Measurements from ENCODE around the gene TMEM115.

Gene TMEM115

GRCh38 chr3:50378024-50378423 is 18.7 kb upstream of the TMEM115 start:
- no peak for DNase-seq (ENCODE audit: low spot score)

GRCh38 chr3:50375258-50375931 is 16.1 kb upstream of the TMEM115 start:
- DNase-seq (ENCODE audit: low spot score) = no peak

- DNase-seq (ENCODE audit: low spot score) = no peak
Measured at GRCh38 chr3:50374363-50375257, 15.3 kb upstream of the TMEM115 start.

- DNase-seq (ENCODE audit: low spot score) = no peak
Measured at GRCh38 chr3:50373146-50374051, 14.1 kb upstream of the TMEM115 start.

GRCh38 chr3:50372349-50372748 is 13.0 kb upstream of the TMEM115 start:
- no peak for DNase-seq (ENCODE audit: low spot score)

- DNase-seq (ENCODE audit: low spot score) = no peak
Measured at GRCh38 chr3:50371133-50371685, 11.9 kb upstream of the TMEM115 start.

GRCh38 chr3:50370594-50370993 is 11.3 kb upstream of the TMEM115 start:
- DNase-seq (ENCODE audit: low spot score) = no peak

GRCh38 chr3:50369012-50369670 is 9.8 kb upstream of the TMEM115 start:
- no peak for DNase-seq (ENCODE audit: low spot score)

GRCh38 chr3:50365842-50366220 is 6.5 kb upstream of the TMEM115 start:
- DNase-seq (ENCODE audit: low spot score) = no peak

- DNase-seq (ENCODE audit: low spot score) = peak; percentile 67
Measured at GRCh38 chr3:50365080-50365841, 5.9 kb upstream of the TMEM115 start.

GRCh38 chr3:50364573-50365079 is 5.3 kb upstream of the TMEM115 start:
- no peak for DNase-seq (ENCODE audit: low spot score)

GRCh38 chr3:50359760-50360110 is 414 bp upstream of the TMEM115 start:
- no peak for DNase-seq (ENCODE audit: low spot score)

- no peak for DNase-seq (ENCODE audit: low spot score)
Measured at GRCh38 chr3:50358355-50358910, 888 bp downstream of the TMEM115 start.

- DNase-seq (ENCODE audit: low spot score) = no peak
Measured at GRCh38 chr3:50357481-50357880, 1.8 kb downstream of the TMEM115 start.

- DNase-seq (ENCODE audit: low spot score) = no peak
Measured at GRCh38 chr3:50356553-50356952, 2.8 kb downstream of the TMEM115 start.

GRCh38 chr3:50355829-50356552 is 3.3 kb downstream of the TMEM115 start:
- no peak for DNase-seq (ENCODE audit: low spot score)

GRCh38 chr3:50354850-50355249 is 4.5 kb downstream of the TMEM115 start:
- DNase-seq (ENCODE audit: low spot score) = no peak

GRCh38 chr3:50354186-50354764 is 5.0 kb downstream of the TMEM115 start:
- DNase-seq (ENCODE audit: low spot score) = no peak

Measured in kidney capillary endothelial cell (primary cell).